NB4 (cell line): ENCODE results near the gene MAP3K21.

Source experiments
- DNase-seq: peaks from one replicate; pipeline ENCODE4 v3.0.0; 2010; ENCODE audit warnings: low read depth
- H3K4me3 ChIP-seq: one replicate; pipeline ENCODE4 v1.5.1; 2011; ENCODE audit warnings: mild to moderate bottlenecking, low read depth, low read length, moderate library complexity
- CTCF ChIP-seq: IDR thresholded peaks from one replicate; pipeline ENCODE4 v1.5.1; 2012; ENCODE audit warnings: low read depth, low read length
- MAX ChIP-seq: IDR thresholded peaks from 2 replicates; pipeline ENCODE4 v1.6.1; 2011; ENCODE audit warnings: low read depth, low read length
- MYC ChIP-seq: IDR thresholded peaks from 2 replicates; pipeline ENCODE4 v1.6.1; 2011; ENCODE audit warnings: low read depth, low read length
- POLR2A ChIP-seq: IDR thresholded peaks from 2 replicates; pipeline ENCODE4 v1.6.1; 2011; ENCODE audit warnings: mild to moderate bottlenecking; ENCODE audit not compliant: insufficient read length; ENCODE audit errors: extremely low read depth

Gene MAP3K21

GRCh38 chr1:233326811-233327650, 493 bp upstream of the MAP3K21 start:
- H3K4me3 ChIP-seq = peak overlapping the region; percentile 30
- no peak for TF ChIP-seq MAX
- no peak for TF ChIP-seq CTCF
- no peak for TF ChIP-seq MYC
- TF ChIP-seq POLR2A = no peak
- peak; percentile 96 for DNase-seq

- H3K4me3 ChIP-seq = peak overlapping the region; percentile 78
- DNase-seq = peak; percentile 60
Observed at GRCh38 chr1:233328142-233328921, 808 bp downstream of the MAP3K21 start.

GRCh38 chr1:233331676-233332519, 4.4 kb downstream of the MAP3K21 start:
- TF ChIP-seq MAX = no peak
- TF ChIP-seq CTCF = no peak
- no peak for TF ChIP-seq MYC
- no peak for TF ChIP-seq POLR2A
- H3K4me3 ChIP-seq = no peak overlapping the region
- DNase-seq = peak; percentile 17

More at GRCh38 chr1:233328142-233328921, 808 bp downstream of the MAP3K21 start:
- no peak for TF ChIP-seq POLR2A

- no peak for TF ChIP-seq POLR2A
- no peak for TF ChIP-seq MYC
- TF ChIP-seq MAX = no peak
- no peak for TF ChIP-seq CTCF
- no peak overlapping the region for H3K4me3 ChIP-seq
- no peak for DNase-seq
Observed at GRCh38 chr1:233333086-233333485, 5.6 kb downstream of the MAP3K21 start.

- H3K4me3 ChIP-seq = no peak overlapping the region
- TF ChIP-seq POLR2A (no peak), CTCF (no peak), MYC (no peak), MAX (no peak)
- no peak for DNase-seq
Observed at GRCh38 chr1:233334092-233334491, 6.6 kb downstream of the MAP3K21 start.
